ENCODE results near the gene PRSS53. TPM values are rescaled to one million over a fixed set of nuclear protein-coding genes. Genes with fewer than 3 reads are reported as not detected.

The PRSS53 gene
- total RNA-seq, 1 donor = 2.8 TPM

- TF ChIP-seq, protein P1, sequence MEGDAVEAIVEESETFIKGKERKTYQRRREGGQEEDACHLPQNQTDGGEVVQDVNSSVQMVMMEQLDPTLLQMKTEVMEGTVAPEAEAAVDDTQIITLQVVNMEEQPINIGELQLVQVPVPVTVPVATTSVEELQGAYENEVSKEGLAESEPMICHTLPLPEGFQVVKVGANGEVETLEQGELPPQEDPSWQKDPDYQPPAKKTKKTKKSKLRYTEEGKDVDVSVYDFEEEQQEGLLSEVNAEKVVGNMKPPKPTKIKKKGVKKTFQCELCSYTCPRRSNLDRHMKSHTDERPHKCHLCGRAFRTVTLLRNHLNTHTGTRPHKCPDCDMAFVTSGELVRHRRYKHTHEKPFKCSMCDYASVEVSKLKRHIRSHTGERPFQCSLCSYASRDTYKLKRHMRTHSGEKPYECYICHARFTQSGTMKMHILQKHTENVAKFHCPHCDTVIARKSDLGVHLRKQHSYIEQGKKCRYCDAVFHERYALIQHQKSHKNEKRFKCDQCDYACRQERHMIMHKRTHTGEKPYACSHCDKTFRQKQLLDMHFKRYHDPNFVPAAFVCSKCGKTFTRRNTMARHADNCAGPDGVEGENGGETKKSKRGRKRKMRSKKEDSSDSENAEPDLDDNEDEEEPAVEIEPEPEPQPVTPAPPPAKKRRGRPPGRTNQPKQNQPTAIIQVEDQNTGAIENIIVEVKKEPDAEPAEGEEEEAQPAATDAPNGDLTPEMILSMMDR (IDR thresholded peaks at IDR 0.05; ENCODE audit: insufficient read depth, low read length) = no peak
- DNase-seq (ENCODE audit: low read depth) = no peak
- no peak overlapping the region for H3K4me3 ChIP-seq (ENCODE audit: low read depth, low read length)
These were observed 6.2 kb downstream of the PRSS53 start for GRCh38 chr16:31082368-31083045.

- TF ChIP-seq, protein P1 (IDR thresholded peaks at IDR 0.05; ENCODE audit: insufficient read depth, low read length) = no peak
- DNase-seq (ENCODE audit: low read depth) = no peak
- H3K4me3 ChIP-seq (ENCODE audit: low read depth, low read length) = no peak overlapping the region
These were observed 7.1 kb downstream of the PRSS53 start for GRCh38 chr16:31081428-31082351.

GRCh38 chr16:31080756-31081419, 7.9 kb downstream of the PRSS53 start:
- TF ChIP-seq, protein P1 (IDR thresholded peaks at IDR 0.05; ENCODE audit: insufficient read depth, low read length) = no peak
- no peak for DNase-seq (ENCODE audit: low read depth)
- no peak overlapping the region for H3K4me3 ChIP-seq (ENCODE audit: low read depth, low read length)

GRCh38 chr16:31080035-31080629, 8.6 kb downstream of the PRSS53 start:
- TF ChIP-seq, protein P1 (IDR thresholded peaks at IDR 0.05; ENCODE audit: insufficient read depth, low read length) = no peak
- H3K4me3 ChIP-seq (ENCODE audit: low read depth, low read length) = no peak overlapping the region
- DNase-seq (ENCODE audit: low read depth) = no peak

GRCh38 chr16:31079342-31079944, 9.3 kb downstream of the PRSS53 start:
- DNase-seq (ENCODE audit: low read depth) = no peak
- TF ChIP-seq, protein P1 (IDR thresholded peaks at IDR 0.05; ENCODE audit: insufficient read depth, low read length) = no peak
- H3K4me3 ChIP-seq (ENCODE audit: low read depth, low read length) = no peak overlapping the region
